PFSK-1 (cell line): ENCODE results near the gene DOCK8.

Experiments used
- FOXP2 ChIP-seq: optimal IDR thresholded peaks from 2 replicates; pipeline ENCODE3; 2011; ENCODE audit warnings: borderline replicate concordance, control low read depth, inconsistent platforms; ENCODE audit not compliant: insufficient read depth; ENCODE audit errors: extremely low read length, extremely low read depth
- POLR2AphosphoS5 ChIP-seq: IDR thresholded peaks from 2 replicates; pipeline ENCODE4 v1.6.1; 2012; ENCODE audit warnings: low read depth, mild to moderate bottlenecking, control low read depth, low read length, moderate library complexity
- SIN3A ChIP-seq: IDR thresholded peaks from 2 replicates; pipeline ENCODE4 v1.6.1; 2012; ENCODE audit warnings: mild to moderate bottlenecking, low read length, moderate library complexity, borderline replicate concordance; ENCODE audit not compliant: insufficient read depth
- TAF1 ChIP-seq: IDR thresholded peaks from 2 replicates; pipeline ENCODE4 v1.6.1; 2012; ENCODE audit warnings: low read length, control low read depth, borderline replicate concordance; ENCODE audit not compliant: insufficient read depth
- TF ChIP-seq, protein P1 (sequence below), 2 experiments: IDR thresholded peaks; 2 replicates each; pipeline versions ENCODE4 v1.6.1 to v1.8.0; 2011 to 2012; ENCODE audit warnings: low read depth in 2 of 2, low read length in 2 of 2, control low read depth in 1 of 2, inconsistent platforms in 1 of 2, mild to moderate bottlenecking in 1 of 2, moderate library complexity in 1 of 2; ENCODE audit not compliant: insufficient read depth in 1 of 2

DNA sequence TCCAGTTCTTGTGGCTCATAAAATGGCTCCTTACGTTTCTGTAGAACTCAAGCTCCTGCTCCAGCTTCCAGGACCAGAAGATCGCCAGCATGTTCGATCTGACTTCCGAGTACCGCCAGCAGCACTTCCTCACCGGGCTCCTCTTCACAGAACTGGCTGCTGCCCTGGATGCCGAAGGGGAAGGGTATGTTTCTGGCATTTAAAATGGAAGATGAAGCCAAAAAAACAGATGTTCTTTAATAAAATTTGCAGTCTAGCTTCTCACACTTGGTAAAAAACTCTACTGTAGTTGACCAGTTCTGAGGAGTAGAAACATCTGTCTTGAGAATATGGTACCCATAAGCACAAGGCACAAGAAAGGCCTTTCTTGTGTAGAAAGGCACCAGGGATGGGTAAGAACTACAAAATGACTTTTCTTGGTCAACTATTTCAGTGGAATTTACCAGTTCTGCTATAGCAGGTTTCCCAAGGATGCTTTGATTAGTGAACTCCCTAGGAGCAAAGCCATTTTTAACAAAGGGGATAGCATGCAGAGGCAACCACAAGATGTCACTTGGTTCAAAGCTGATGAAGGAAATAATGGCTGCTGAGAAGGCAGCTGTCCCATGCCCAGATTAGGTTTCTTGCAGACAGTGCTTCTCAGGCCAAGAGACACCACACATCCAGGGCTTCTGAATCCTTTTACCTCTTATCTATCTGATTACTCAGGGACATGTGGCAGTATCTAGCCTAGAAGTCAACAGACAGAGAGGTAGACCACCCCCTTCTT, 192.4 kb downstream of the DOCK8 start:
- TF ChIP-seq TAF1 = no peak
- TF ChIP-seq POLR2AphosphoS5 = no peak
- TF ChIP-seq, protein P1, sequence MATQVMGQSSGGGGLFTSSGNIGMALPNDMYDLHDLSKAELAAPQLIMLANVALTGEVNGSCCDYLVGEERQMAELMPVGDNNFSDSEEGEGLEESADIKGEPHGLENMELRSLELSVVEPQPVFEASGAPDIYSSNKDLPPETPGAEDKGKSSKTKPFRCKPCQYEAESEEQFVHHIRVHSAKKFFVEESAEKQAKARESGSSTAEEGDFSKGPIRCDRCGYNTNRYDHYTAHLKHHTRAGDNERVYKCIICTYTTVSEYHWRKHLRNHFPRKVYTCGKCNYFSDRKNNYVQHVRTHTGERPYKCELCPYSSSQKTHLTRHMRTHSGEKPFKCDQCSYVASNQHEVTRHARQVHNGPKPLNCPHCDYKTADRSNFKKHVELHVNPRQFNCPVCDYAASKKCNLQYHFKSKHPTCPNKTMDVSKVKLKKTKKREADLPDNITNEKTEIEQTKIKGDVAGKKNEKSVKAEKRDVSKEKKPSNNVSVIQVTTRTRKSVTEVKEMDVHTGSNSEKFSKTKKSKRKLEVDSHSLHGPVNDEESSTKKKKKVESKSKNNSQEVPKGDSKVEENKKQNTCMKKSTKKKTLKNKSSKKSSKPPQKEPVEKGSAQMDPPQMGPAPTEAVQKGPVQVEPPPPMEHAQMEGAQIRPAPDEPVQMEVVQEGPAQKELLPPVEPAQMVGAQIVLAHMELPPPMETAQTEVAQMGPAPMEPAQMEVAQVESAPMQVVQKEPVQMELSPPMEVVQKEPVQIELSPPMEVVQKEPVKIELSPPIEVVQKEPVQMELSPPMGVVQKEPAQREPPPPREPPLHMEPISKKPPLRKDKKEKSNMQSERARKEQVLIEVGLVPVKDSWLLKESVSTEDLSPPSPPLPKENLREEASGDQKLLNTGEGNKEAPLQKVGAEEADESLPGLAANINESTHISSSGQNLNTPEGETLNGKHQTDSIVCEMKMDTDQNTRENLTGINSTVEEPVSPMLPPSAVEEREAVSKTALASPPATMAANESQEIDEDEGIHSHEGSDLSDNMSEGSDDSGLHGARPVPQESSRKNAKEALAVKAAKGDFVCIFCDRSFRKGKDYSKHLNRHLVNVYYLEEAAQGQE (IDR thresholded peaks at IDR 0.05; ENCODE audit: insufficient read depth in 1 of 2, low read depth in 2 of 2, low read length in 2 of 2) = no peak
- TF ChIP-seq SIN3A = no peak
- no peak for TF ChIP-seq FOXP2
